AG10803 (cell line): ENCODE results near the gene CHID1.

Source experiments
- DNase-seq: peaks from one replicate; pipeline ENCODE4 v3.0.0; 2010; ENCODE audit warnings: low read depth
- H3K4me3 ChIP-seq: 2 replicates; pipeline ENCODE4 v1.5.1; 2011; ENCODE audit warnings: mild to moderate bottlenecking, low read length, control low read depth
- CTCF ChIP-seq: conservative IDR thresholded peaks from 2 replicates; pipeline ENCODE4 v1.5.1; 2011; ENCODE audit warnings: mild to moderate bottlenecking, low read length, control low read depth, inconsistent platforms

Gene CHID1

DNA sequence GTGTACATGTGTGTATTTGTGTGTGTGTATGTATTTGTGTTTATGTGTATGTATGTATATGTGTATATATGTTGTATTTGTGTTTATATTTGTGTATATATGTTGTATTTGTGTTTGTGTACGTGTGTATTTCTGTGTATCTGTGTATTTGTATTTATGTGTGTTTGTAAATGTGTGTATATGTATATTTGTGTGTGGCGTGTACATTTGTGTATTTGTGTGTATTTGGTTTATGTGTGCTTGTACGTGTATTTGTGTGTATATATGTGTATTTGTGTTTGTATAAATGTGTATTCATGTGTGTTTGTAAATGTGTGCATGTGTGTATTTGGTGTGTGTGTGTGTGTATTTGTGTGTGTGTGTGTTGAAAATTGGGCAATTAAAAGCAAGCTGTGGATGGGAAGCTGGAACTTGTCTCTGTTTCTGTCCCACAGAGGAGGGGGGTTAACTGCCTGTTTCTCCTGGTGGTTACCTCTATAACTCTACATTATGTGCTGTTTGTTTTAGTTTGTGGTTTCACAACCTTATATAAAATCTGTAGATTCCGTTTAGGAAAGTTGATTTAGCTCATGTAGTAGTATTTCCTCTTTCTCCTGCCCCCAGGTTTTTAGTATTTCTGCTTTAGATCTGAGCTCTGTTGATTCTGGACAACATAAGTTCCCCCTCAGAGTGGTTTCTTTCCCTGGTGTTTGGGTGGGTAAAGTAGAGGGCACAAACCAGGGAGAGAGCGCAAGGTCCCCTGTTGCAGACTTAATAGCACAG is 44.0 kb upstream of the CHID1 start:
- no peak for TF ChIP-seq CTCF
- no peak overlapping the region for H3K4me3 ChIP-seq
- DNase-seq: no peak

- DNase-seq: no peak
- TF ChIP-seq CTCF: no peak
- no peak overlapping the region for H3K4me3 ChIP-seq
These were observed 42.9 kb upstream of the CHID1 start for GRCh38 chr11:953512-953911.

GRCh38 chr11:952406-953385 is 42.1 kb upstream of the CHID1 start:
- H3K4me3 ChIP-seq: no peak overlapping the region
- TF ChIP-seq CTCF: no peak
- peak; percentile 45 for DNase-seq

- TF ChIP-seq CTCF: no peak
- DNase-seq: no peak
- H3K4me3 ChIP-seq: no peak overlapping the region
These were observed 40.9 kb upstream of the CHID1 start for GRCh38 chr11:951507-951906.

DNA sequence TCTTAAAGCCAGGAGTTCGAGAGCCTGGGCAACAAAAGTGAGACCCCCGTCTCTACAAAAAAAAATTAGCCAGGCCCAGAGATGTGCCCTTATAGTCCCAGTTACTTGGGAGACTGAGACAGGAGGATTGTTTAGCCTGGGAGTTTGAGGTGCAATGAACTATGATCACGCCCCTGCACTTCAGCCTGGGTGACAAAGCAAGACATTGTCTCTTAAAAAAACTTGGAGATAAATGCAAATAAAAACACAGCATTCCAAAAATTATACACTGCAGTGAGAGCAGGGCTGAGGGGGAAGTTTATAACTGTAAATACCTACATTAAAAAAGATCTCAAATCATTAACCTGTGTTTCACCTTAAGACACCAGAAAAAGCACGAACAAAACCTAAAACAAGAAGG is 37.1 kb upstream of the CHID1 start:
- no peak overlapping the region for H3K4me3 ChIP-seq
- no peak for TF ChIP-seq CTCF
- DNase-seq: no peak

DNA sequence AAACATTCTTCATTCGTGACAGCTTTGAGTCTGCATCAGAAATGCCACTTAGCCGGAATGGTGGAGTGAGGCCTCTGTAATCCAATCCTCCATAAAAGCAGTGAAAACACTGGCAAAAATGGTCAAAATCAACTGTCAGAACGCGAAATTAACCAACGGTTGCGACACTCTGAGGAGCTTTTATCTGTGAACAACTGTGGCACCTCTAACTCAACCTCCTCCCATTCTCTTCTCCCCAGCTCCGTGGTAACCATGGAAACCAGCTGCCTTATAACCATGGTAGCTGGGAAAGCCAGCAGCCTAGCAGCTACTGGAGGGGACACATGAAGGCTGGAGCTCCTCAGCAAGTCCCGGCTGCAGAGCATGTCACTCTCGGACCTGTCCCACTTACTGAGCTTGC is 35.4 kb upstream of the CHID1 start:
- no peak for TF ChIP-seq CTCF
- no peak for DNase-seq
- no peak overlapping the region for H3K4me3 ChIP-seq
